Gastroesophageal sphincter (tissue), 4 donors: ENCODE data around the gene AEN. TPM values are rescaled to one million over a fixed set of nuclear protein-coding genes. Genes with fewer than 3 reads are reported as not detected.

ENCODE experiments used
- ATAC-seq: fragments of 150-250 bp; one replicate; pipeline ENCODE4 v1.9.1; 2016; ENCODE audit warnings: mild to moderate bottlenecking, moderate library complexity
- H3K27ac ChIP-seq, 4 donors: fragments of 200-600 bp; sonication (generic) in 3 of 4; 1 replicate in 3 of 4; 2 replicates in 1 of 4; pipeline ENCODE4 v1.5.1; 2016 to 2019
- H3K27me3 ChIP-seq: fragments of 200-600 bp; sonication (generic); one replicate; pipeline ENCODE4 v1.5.1; 2019
- H3K36me3 ChIP-seq, 2 donors: fragments of 200-600 bp; sonication (generic); one replicate each; pipeline ENCODE4 v1.5.1; 2019; ENCODE audit warnings: control low read depth in 1 of 2
- H3K4me1 ChIP-seq, 3 donors: fragments of 200-600 bp; sonication (generic); 1 replicate in 2 of 3; 2 replicates in 1 of 3; pipeline ENCODE4 v1.5.1; 2016 to 2019; ENCODE audit warnings: control low read depth in 2 of 3
- H3K4me3 ChIP-seq, 2 donors: fragments of 200-600 bp; sonication (generic); one replicate each; pipeline ENCODE4 v1.5.1; 2019; ENCODE audit warnings: mild to moderate bottlenecking in 1 of 2, moderate library complexity in 1 of 2
- H3K9me3 ChIP-seq, 3 donors: fragments of 200-600 bp; sonication (generic); one replicate each; pipeline ENCODE4 v1.5.1; 2017 to 2019; ENCODE audit warnings: control low read depth in 2 of 3
- CTCF ChIP-seq, 4 experiments: fragments of 200-600 bp in 2 of 4; fragments of 450-650 bp in 2 of 4; sonication (generic) in 1 of 4; IDR thresholded peaks; one replicate each; pipeline ENCODE4 v1.5.1; 2017 to 2019; ENCODE audit warnings: antibody characterized with exemption in 4 of 4, mild to moderate bottlenecking in 2 of 4, moderate library complexity in 2 of 4
- EP300 ChIP-seq: sonication (generic); formaldehyde crosslinking; IDR thresholded peaks from one replicate; pipeline ENCODE4 v1.6.1; 2017; ENCODE audit warnings: antibody characterized with exemption, mild to moderate bottlenecking
- POLR2A ChIP-seq, 2 donors: fragments of 450-650 bp; IDR thresholded peaks; one replicate each; pipeline ENCODE4 v1.6.1; 2017; ENCODE audit warnings: antibody characterized with exemption in 2 of 2, mild to moderate bottlenecking in 2 of 2, moderate library complexity in 1 of 2
- POLR2AphosphoS5 ChIP-seq: sonication (generic); formaldehyde crosslinking; IDR thresholded peaks from one replicate; pipeline ENCODE4 v1.6.1; 2017; ENCODE audit warnings: antibody characterized with exemption
- WGBS, 2 donors: methylation state at CpG; one replicate each; pipeline ENCODE4 v1.1.5; 2018; ENCODE audit warnings: low coverage in 1 of 2; 5-methylcytosine and 5-hydroxymethylcytosine counted together
- total RNA-seq, 4 donors: library from RNA; depleted of rRNA; stranded (reverse); fragments of >200 nt; gene quantifications; one replicate each; pipeline ENCODE4 v1.1.0, GENCODE V29; 2016

Gene AEN
- total RNA-seq, 4 donors from 2014 or later: 11.0 to 23.4 (median 18.1) TPM

DNA sequence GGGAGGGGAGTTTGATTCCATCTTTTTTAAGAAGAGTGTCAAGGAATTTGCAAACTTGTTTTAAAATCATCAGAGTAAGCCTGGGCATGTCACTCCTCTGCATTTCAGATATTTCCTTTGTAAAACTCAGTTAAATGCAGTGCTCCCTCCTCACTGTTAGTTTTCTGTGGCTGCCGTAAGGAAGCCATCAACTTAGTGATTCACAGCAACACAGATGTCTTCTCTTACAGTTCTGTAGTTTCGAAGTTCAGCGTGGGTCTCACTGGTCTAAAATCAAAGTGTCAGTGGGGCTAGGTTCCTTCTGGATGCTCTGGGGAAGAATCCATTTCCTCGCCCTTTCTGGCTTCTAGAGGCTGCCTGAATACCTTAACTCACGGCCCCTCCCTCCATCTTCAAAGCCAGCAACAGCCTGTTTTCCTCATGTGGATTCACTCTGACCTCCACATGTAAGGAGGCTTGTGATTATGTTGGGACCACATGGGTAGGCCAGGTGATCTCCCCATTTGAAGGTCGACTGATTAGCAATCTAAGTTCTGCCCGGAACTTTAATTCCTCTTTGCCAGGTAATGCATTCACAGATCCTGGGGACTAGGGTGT is 30.1 kb downstream of the AEN start:
- ATAC-seq: no peak
- H3K9me3 ChIP-seq: no peaks in the 10 kb centered on the region
- no peaks in the 10 kb centered on the region for H3K27me3 ChIP-seq
- WGBS, 2 donors: 58 to 63% methylated on average over 3 to 6 of the region's 7 CpGs
- H3K27ac ChIP-seq: no peak overlapping the region
- H3K36me3 ChIP-seq: no peaks in the 10 kb centered on the region
- TF ChIP-seq POLR2A (IDR thresholded peaks at IDR 0.05) (no peak), POLR2AphosphoS5 (no peak), EP300 (no peak), CTCF (IDR thresholded peaks at IDR 0.05) (no peak)
- H3K4me1 ChIP-seq: peaks cover 0 to 22% (median 0%) of the 10 kb centered on the region in 3 donors
- no peak overlapping the region for H3K4me3 ChIP-seq

DNA sequence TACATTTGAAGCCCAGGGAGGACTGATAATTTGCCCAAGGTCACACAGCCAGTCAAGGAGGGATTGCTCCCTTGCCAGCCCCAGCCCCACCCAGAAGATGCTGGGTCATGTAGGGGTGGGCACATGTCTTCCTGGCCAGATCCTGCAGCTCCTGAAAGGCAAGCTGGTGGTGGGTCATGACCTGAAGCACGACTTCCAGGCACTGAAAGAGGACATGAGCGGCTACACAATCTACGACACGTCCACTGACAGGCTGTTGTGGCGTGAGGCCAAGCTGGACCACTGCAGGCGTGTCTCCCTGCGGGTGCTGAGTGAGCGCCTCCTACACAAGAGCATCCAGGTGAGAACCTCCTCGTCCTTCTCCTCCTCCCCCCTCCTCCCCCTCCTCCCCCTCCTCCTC is 30.8 kb downstream of the AEN start:
- 74 to 91% methylated on average over 8 of the region's 9 CpGs for WGBS, 2 donors
- Histone ChIP-seq H3K27me3 (peaks cover 5% of the 10 kb centered on the region), H3K36me3 (no peaks in the 10 kb centered on the region), H3K4me3 (no peak overlapping the region), H3K9me3 (no peaks in the 10 kb centered on the region), H3K27ac (no peak overlapping the region), H3K4me1 (peaks cover 0 to 22% (median 0%) of the 10 kb centered on the region in 3 donors)
- ATAC-seq: no peak
- no peak for TF ChIP-seq POLR2A (IDR thresholded peaks at IDR 0.05)
- no peak for TF ChIP-seq POLR2AphosphoS5
- no peak for TF ChIP-seq CTCF (IDR thresholded peaks at IDR 0.05)
- no peak for TF ChIP-seq EP300

GRCh38 chr15:88652456-88653199 is 31.5 kb downstream of the AEN start:
- Histone ChIP-seq H3K27ac (no peak overlapping the region), H3K4me3 (no peak overlapping the region), H3K4me1 (peaks cover 0 to 27% (median 0%) of the 10 kb centered on the region in 3 donors), H3K27me3 (peaks cover 10% of the 10 kb centered on the region), H3K36me3 (no peaks in the 10 kb centered on the region), H3K9me3 (no peaks in the 10 kb centered on the region)
- 100% methylated on average over 1 of the region's 8 CpGs; no CpG with 5 or more reads in 1 of the 2 donors for WGBS, 2 donors
- ATAC-seq: no peak
- TF ChIP-seq EP300 (no peak), POLR2AphosphoS5 (no peak), POLR2A (IDR thresholded peaks at IDR 0.05) (no peak), CTCF (IDR thresholded peaks at IDR 0.05) (no peak)

GRCh38 chr15:88653200-88654064 is 32.3 kb downstream of the AEN start:
- Histone ChIP-seq H3K9me3 (no peaks in the 10 kb centered on the region), H3K4me3 (no peak overlapping the region), H3K27me3 (peaks cover 18% of the 10 kb centered on the region), H3K4me1 (peaks cover 0 to 27% (median 0%) of the 10 kb centered on the region in 3 donors), H3K36me3 (no peaks in the 10 kb centered on the region), H3K27ac (no peak overlapping the region)
- no peak for ATAC-seq
- WGBS, 2 donors: 88 to 92% methylated on average over 1 to 2 of the region's 13 CpGs
- no peak for TF ChIP-seq POLR2AphosphoS5
- TF ChIP-seq EP300: no peak
- no peak for TF ChIP-seq CTCF (IDR thresholded peaks at IDR 0.05)
- no peak for TF ChIP-seq POLR2A (IDR thresholded peaks at IDR 0.05)
